ENCODE data around the gene COL24A1.

DNA sequence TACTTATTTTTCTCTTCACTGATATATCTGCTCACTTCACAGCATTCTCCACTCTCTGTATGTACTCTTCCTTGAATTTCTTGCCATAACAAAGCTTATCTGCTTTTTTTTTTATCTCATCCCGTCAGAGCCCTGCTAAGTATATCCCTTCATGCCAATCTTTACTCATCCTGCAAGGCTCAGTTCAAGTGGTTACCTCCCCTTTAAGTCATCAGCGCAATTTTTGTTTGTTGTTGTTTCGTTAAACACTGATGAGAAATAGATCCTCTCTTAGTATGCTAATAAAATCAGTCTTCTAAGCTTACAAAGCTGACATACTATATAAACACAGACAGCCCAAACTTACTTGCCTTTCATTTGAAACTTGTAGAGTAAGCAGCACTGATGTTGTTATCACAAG is 17.8 kb downstream of the COL24A1 start:
- TF ChIP-seq EZH2 (IDR thresholded peaks at IDR 0.05; ENCODE audit: insufficient read depth, poor library complexity, severe bottlenecking) (no peak), EZH2phosphoT487 (IDR thresholded peaks at IDR 0.05; ENCODE audit: insufficient read depth, low read depth) (no peak)
